Measurements from ENCODE around the gene SPRN.

- TF ChIP-seq CTCF (IDR thresholded peaks at IDR 0.05) (no peak), POLR2AphosphoS5 (IDR thresholded peaks at IDR 0.05) (no peak), POLR2A (IDR thresholded peaks at IDR 0.05) (no peak), EP300 (IDR thresholded peaks at IDR 0.05) (no peak)
Measured at GRCh38 chr10:133401981-133402725, 22.3 kb downstream of the SPRN start.

Data from upper lobe of left lung (tissue), 4 donors.